GM23338 (cell line): ENCODE results near the gene ZC3H12C.

Source experiments
- CREB1 ChIP-seq: fragments of 250-450 bp; sonication (Bioruptor Pico); IDR thresholded peaks from 2 replicates; pipeline ENCODE4 v1.5.0; 2020; ENCODE audit warnings: low read depth, mild to moderate bottlenecking, moderate library complexity
- CTCF ChIP-seq, 2 experiments: fragments of 200-600 bp in 1 of 2; sonication (generic) in 1 of 2; conservative IDR thresholded peaks; 2 replicates each; pipeline versions ENCODE4 v1.5.1 to v1.6.1; 2016 to 2017; ENCODE audit warnings: antibody characterized with exemption in 2 of 2, low read depth in 2 of 2, mild to moderate bottlenecking in 2 of 2, moderate library complexity in 1 of 2
- ETS1 ChIP-seq: IDR thresholded peaks from 2 replicates; pipeline ENCODE4 v1.6.1; 2016; ENCODE audit warnings: antibody characterized with exemption
- EZH2 ChIP-seq: fragments of 200-600 bp; sonication (generic); IDR thresholded peaks from one replicate; pipeline ENCODE4 v1.8.0; 2017; ENCODE audit warnings: antibody characterized with exemption, mild to moderate bottlenecking, low read depth; ENCODE audit not compliant: unreplicated experiment
- POLR2AphosphoS5 ChIP-seq: IDR thresholded peaks from 2 replicates; pipeline ENCODE4 v1.6.1; 2016; ENCODE audit warnings: antibody characterized with exemption, low read depth
- REST ChIP-seq: IDR thresholded peaks from one replicate; pipeline ENCODE4 v1.6.1; 2018; ENCODE audit warnings: antibody characterized with exemption; ENCODE audit not compliant: unreplicated experiment

- TF ChIP-seq CREB1 (CRISPR knock-in tag) (no peak), POLR2AphosphoS5 (no peak), CTCF (conservative IDR thresholded peaks at IDR 0.05; ENCODE audit: low read depth in 2 of 2) (no peak), EZH2 (no peak), REST (no peak), ETS1 (no peak)
Observed at GRCh38 chr11:110153474-110153873, 60.3 kb downstream of the ZC3H12C start.
